Cardiac ventricle fibroblast (primary cell): Measurements from ENCODE around the gene LMAN1. TPM values are rescaled to one million over a fixed set of nuclear protein-coding genes. Genes with fewer than 3 reads are reported as not detected.

Source experiments
- total RNA-seq: library from RNA; depleted of rRNA; stranded (reverse); fragments of >200 nt; gene quantifications from 2 replicates; pipeline ENCODE4 v1.2.3, GENCODE V29; 2015

LMAN1 gene
- 133 and 142 TPM in 2 replicates for total RNA-seq

GRCh38 chr18:59358712-59359575 is at the start of gene LMAN1:
LMAN1 (minus strand) TSS chr18:59359265; CDS start chr18:59359244, 21 bp downstream.

GRCh38 chr18:59318460-59319050 is 40.5 kb downstream of the LMAN1 start, which contains the start of gene CPLX4:
CPLX4 (minus strand) TSS chr18:59318649; CDS start chr18:59318462, 187 bp downstream.

Other genes starting within 250 kb of the LMAN1 start
- gene SEC11C, start 219.4 kb downstream of the LMAN1 start, total RNA-seq: 12.0 and 16.2 TPM in 2 replicates
- not detected in 2 replicates for gene GRP, start 139.1 kb downstream of the LMAN1 start, total RNA-seq
- gene RAX, start 85.8 kb downstream of the LMAN1 start, total RNA-seq: not detected in 2 replicates
- gene CPLX4, start 40.6 kb downstream of the LMAN1 start, total RNA-seq: not detected in 2 replicates